B cell (primary cell): ENCODE measurements around the gene GALNT6. TPM values are rescaled to one million over a fixed set of nuclear protein-coding genes. Genes with fewer than 3 reads are reported as not detected.

Experiments
- ATAC-seq: fragments of 200-7000 bp; cut with Tn5 transposase; one replicate; pipeline ENCODE4 v1.10.0; 2021; ENCODE audit warnings: low read depth, mild to moderate bottlenecking, moderate number of reproducible peaks, moderate library complexity
- CTCF ChIA-PET: fragments of 350-600 bp; sonication (Branson Sonifier 250); formaldehyde crosslinking; loops from one replicate; lab custom pipeline; 2021; ENCODE audit warnings: antibody characterized with exemption, inconsistent platforms; lab: Charles Lee
- POLR2A ChIA-PET: fragments of 350-600 bp; sonication (Branson Sonifier 250); formaldehyde crosslinking; loops from one replicate; lab custom pipeline; 2021; ENCODE audit warnings: antibody characterized with exemption; lab: Charles Lee
- DNase-seq: peaks from one replicate; pipeline ENCODE4 v3.0.0; 2013
- H2AFZ ChIP-seq: 2 replicates; pipeline ENCODE4 v1.6.1; 2012; ENCODE audit warnings: mild to moderate bottlenecking, low read depth, low read length; ENCODE audit not compliant: insufficient read depth, poor library complexity, severe bottlenecking
- H3K27ac ChIP-seq, 2 donors: 1 replicate in 1 of 2; 2 replicates in 1 of 2; pipeline ENCODE4 v1.5.1; 2012 to 2013; ENCODE audit warnings: low read length in 2 of 2, mild to moderate bottlenecking in 2 of 2, moderate library complexity in 1 of 2
- H3K27me3 ChIP-seq, 4 experiments: fragments of 200-600 bp in 1 of 4; sonication (generic) in 1 of 4; replicated peaks in 1 of 4; 1 replicate in 2 of 4; 2 replicates in 2 of 4; pipeline versions ENCODE4 v1.6.1 to v1.7.0; 2013 to 2016; ENCODE audit warnings: low read length in 3 of 4, mild to moderate bottlenecking in 2 of 4, mixed read lengths in 1 of 4, moderate library complexity in 1 of 4; ENCODE audit not compliant: insufficient read depth in 4 of 4, control insufficient read depth in 3 of 4; ENCODE audit errors: control extremely low read depth in 1 of 4
- H3K36me3 ChIP-seq, 2 experiments: replicated peaks in 1 of 2; 1 replicate in 1 of 2; 2 replicates in 1 of 2; pipeline versions ENCODE4 v1.6.1 to v1.7.1; 2013; ENCODE audit warnings: low read length in 1 of 2; ENCODE audit not compliant: insufficient read depth in 2 of 2, control insufficient read depth in 1 of 2; ENCODE audit errors: control extremely low read depth in 1 of 2, extremely low read depth in 1 of 2
- H3K4me1 ChIP-seq, 2 donors: fragments of 200-600 bp in 1 of 2; sonication (generic) in 1 of 2; 1 replicate in 1 of 2; 2 replicates in 1 of 2; pipeline versions ENCODE4 v1.5.1 to v1.6.1; 2013 to 2017; ENCODE audit warnings: low read length in 2 of 2; ENCODE audit not compliant: control insufficient read depth in 2 of 2, insufficient read depth in 2 of 2
- H3K4me2 ChIP-seq: replicated peaks from 2 replicates; pipeline ENCODE3; 2012; ENCODE audit warnings: mild to moderate bottlenecking, low read depth, low read length; ENCODE audit not compliant: poor library complexity, severe bottlenecking
- H3K4me3 ChIP-seq, 5 experiments: fragments of 200-600 bp in 1 of 5; sonication (generic) in 1 of 5; 1 replicate in 3 of 5; 2 replicates in 2 of 5; pipeline versions ENCODE4 v1.5.1 to v1.7.0; 2011 to 2016; ENCODE audit warnings: low read length in 4 of 5, mild to moderate bottlenecking in 4 of 5, low read depth in 2 of 5, control low read depth in 1 of 5, moderate library complexity in 1 of 5; ENCODE audit not compliant: insufficient read depth in 1 of 5; ENCODE audit errors: control extremely low read depth in 1 of 5, extremely low read depth in 1 of 5
- H3K79me2 ChIP-seq: fragments of 200-600 bp; sonication (generic); one replicate; pipeline ENCODE4 v1.6.0; 2016; ENCODE audit warnings: low read length; ENCODE audit not compliant: control insufficient read depth, insufficient read depth
- H3K9ac ChIP-seq: fragments of 200-600 bp; sonication (generic); 2 replicates; pipeline ENCODE4 v1.6.1; 2017; ENCODE audit warnings: mild to moderate bottlenecking, low read length, moderate library complexity
- H3K9me3 ChIP-seq, 3 donors: one replicate each; pipeline versions ENCODE4 v1.6.1 to v1.7.1; 2013; ENCODE audit warnings: low read length in 2 of 3; ENCODE audit not compliant: control insufficient read depth in 2 of 3, insufficient read depth in 1 of 3; ENCODE audit errors: control extremely low read depth in 1 of 3
- H4K20me1 ChIP-seq: 2 replicates; pipeline ENCODE4 v1.6.0; 2012; ENCODE audit warnings: mild to moderate bottlenecking, low read length; ENCODE audit not compliant: insufficient read depth, control insufficient read depth, poor library complexity, severe bottlenecking
- H3K27ac Mint-ChIP-seq: one replicate; pipeline ENCODE4 v1.8.0; 2021; ENCODE audit warnings: mixed read lengths
- H3K27me3 Mint-ChIP-seq: one replicate; pipeline ENCODE4 v1.8.0; 2021; ENCODE audit warnings: mixed read lengths
- H3K4me1 Mint-ChIP-seq: one replicate; pipeline ENCODE4 v1.8.0; 2021; ENCODE audit warnings: mixed read lengths
- H3K4me3 Mint-ChIP-seq: one replicate; pipeline ENCODE4 v1.8.0; 2021; ENCODE audit warnings: mixed read lengths
- H3K9me3 Mint-ChIP-seq: one replicate; pipeline ENCODE4 v1.8.0; 2022; ENCODE audit warnings: mixed read lengths; ENCODE audit not compliant: insufficient read depth
- EZH2 ChIP-seq: IDR thresholded peaks from 2 replicates; pipeline ENCODE4 v1.6.1; 2012; ENCODE audit warnings: borderline replicate concordance, low read depth, mild to moderate bottlenecking, moderate library complexity, low read length; ENCODE audit not compliant: insufficient read depth, poor library complexity, severe bottlenecking
- WGBS: methylation state at CpG from one replicate; pipeline ENCODE4 v1.1.5; 2013; ENCODE audit warnings: missing lambda C conversion rate; ENCODE audit not compliant: insufficient coverage; 5-methylcytosine and 5-hydroxymethylcytosine counted together
- intact Hi-C: fragments of 100-400 bp; cut with micrococcal nuclease; formaldehyde crosslinking; loops from one replicate; pipeline ENCODE4 v1.10.0; 2022
- polyA plus RNA-seq: library from polyadenylated mRNA; depleted of rRNA; stranded (reverse); fragments of >200 nt; gene quantifications from 2 replicates; pipeline ENCODE4 v1.2.3, GENCODE V29; 2012
- total RNA-seq, 2 donors: library from RNA; stranded (reverse); fragments of 120-200 nt in 1 of 2; gene quantifications; 1 replicate in 1 of 2; 2 replicates in 1 of 2; pipeline versions ENCODE4 v1.2.3 to v1.2.4, GENCODE V29; 2013 to 2022
- TF ChIP-seq, protein P1 (sequence below): fragments of 200-600 bp; IDR thresholded peaks from one replicate; pipeline ENCODE4 v1.8.0; 2022; ENCODE audit warnings: antibody characterized with exemption, mild to moderate bottlenecking

GALNT6 gene
- total and polyA plus RNA-seq, 2 donors (not counting 1 experiment from before 2014, with no cell fraction given) = 9.0 to 10.3 TPM

DNA sequence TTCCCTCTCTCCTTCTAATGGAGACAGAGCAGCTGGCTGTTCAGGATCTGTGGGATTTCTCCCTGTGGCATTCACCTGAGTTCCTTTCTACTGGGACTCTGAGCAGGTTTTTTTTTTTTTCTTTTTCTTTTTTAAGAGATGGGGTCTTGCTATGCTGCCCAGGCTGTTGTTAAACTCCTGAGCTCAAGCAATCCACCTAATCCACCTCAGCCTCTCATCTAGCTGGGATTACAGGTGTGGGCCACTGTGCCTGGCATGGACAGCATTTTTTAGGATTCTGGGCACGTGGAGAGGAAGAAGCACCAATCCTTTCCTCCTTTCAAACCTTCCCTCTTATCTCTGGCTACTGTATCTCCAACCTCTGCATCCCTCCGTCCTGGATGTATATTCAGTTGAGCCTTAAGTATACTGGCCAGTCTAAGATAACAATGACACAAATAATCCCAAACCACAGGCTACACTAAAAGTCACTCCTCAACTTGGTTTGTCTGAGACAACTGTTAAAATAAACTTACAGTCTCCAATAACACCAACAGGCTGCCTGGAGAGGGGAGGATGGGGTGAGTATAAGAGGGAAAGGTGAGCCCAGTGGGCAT, 28.4 kb downstream of the GALNT6 start:
- Mint-ChIP-seq H3K9me3 (no peaks in the 10 kb centered on the region), H3K27me3 (no peaks in the 10 kb centered on the region), H3K27ac (no peak overlapping the region), H3K4me1 (peaks cover 40% of the 10 kb centered on the region), H3K4me3 (no peak overlapping the region)
- no peak overlapping the region for H3K4me2 ChIP-seq
- H3K27me3 ChIP-seq = no peaks in the 10 kb centered on the region
- H3K79me2 ChIP-seq = peaks cover 28% of the 10 kb centered on the region
- POLR2A ChIA-PET = interaction anchor here (0.7 kb wide), 1 partner anchor 282 kb away, joined by 3 read pairs; no protein-coding TSS in a partner anchor
- H3K9me3 ChIP-seq = peaks cover 0 to 7% (median 0%) of the 10 kb centered on the region in 3 donors
- intact Hi-C loops = no loop called here
- no peak overlapping the region for H2AFZ ChIP-seq
- no peak for DNase-seq
- H4K20me1 ChIP-seq = no peaks in the 10 kb centered on the region
- H3K4me3 ChIP-seq = no peak overlapping the region
- no peak overlapping the region for H3K27ac ChIP-seq
- ATAC-seq = no peak
- CTCF ChIA-PET = interaction anchor here (1.0 to 3.3 kb wide), 2 partner anchors 11 to 22 kb away, joined by 3 to 12 read pairs; no protein-coding TSS in a partner anchor
- 100% methylated on average over 1 of the region's 2 CpGs for WGBS
- no peak overlapping the region for H3K9ac ChIP-seq
- TF ChIP-seq, protein P1, sequence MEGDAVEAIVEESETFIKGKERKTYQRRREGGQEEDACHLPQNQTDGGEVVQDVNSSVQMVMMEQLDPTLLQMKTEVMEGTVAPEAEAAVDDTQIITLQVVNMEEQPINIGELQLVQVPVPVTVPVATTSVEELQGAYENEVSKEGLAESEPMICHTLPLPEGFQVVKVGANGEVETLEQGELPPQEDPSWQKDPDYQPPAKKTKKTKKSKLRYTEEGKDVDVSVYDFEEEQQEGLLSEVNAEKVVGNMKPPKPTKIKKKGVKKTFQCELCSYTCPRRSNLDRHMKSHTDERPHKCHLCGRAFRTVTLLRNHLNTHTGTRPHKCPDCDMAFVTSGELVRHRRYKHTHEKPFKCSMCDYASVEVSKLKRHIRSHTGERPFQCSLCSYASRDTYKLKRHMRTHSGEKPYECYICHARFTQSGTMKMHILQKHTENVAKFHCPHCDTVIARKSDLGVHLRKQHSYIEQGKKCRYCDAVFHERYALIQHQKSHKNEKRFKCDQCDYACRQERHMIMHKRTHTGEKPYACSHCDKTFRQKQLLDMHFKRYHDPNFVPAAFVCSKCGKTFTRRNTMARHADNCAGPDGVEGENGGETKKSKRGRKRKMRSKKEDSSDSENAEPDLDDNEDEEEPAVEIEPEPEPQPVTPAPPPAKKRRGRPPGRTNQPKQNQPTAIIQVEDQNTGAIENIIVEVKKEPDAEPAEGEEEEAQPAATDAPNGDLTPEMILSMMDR = no peak
- no peak for TF ChIP-seq EZH2
- H3K4me1 ChIP-seq = peaks cover 31 to 49% of the 10 kb centered on the region in 2 donors
- peaks cover 0 to 38% of the 10 kb centered on the region in 2 experiments for H3K36me3 ChIP-seq

DNA sequence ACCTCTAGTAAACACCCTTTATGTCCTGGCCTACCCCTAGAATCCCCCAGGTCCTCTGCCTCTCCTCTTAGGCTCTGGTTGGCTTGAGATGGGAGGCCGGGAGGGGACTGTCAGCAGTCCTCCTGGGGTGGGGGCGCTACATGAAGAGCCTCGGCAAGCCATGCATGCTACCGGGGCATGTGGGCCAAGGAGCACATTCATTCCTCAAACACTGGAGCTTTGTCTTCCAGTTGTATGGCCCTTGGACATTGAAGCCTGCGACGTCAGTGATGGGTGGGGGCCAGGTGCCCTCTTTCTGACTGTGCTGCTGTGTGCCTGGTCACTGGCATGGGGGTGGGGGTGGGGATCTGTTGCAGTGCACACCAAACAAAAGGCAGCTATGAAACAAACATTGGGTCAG, 28.9 kb downstream of the GALNT6 start:
- Mint-ChIP-seq H3K9me3 (no peaks in the 10 kb centered on the region), H3K4me3 (no peak overlapping the region), H3K27me3 (no peaks in the 10 kb centered on the region), H3K27ac (no peak overlapping the region), H3K4me1 (peaks cover 41% of the 10 kb centered on the region)
- peaks cover 0 to 7% (median 0%) of the 10 kb centered on the region in 3 donors for H3K9me3 ChIP-seq
- no peaks in the 10 kb centered on the region for H4K20me1 ChIP-seq
- TF ChIP-seq EZH2 = no peak
- TF ChIP-seq, protein P1 = no peak
- ChIA-PET POLR2A (no interaction called here), CTCF (interaction anchor here (1.0 to 3.3 kb wide), 4 partner anchors 10 to 99 kb away, joined by 3 to 12 read pairs (median 6); no protein-coding TSS in a partner anchor)
- H3K4me1 ChIP-seq = peaks cover 31 to 49% of the 10 kb centered on the region in 2 donors
- ATAC-seq (no peak), DNase-seq (no peak)
- H3K4me2 ChIP-seq = no peak overlapping the region
- no peaks in the 10 kb centered on the region for H3K27me3 ChIP-seq
- no peak overlapping the region for H3K9ac ChIP-seq
- H3K27ac ChIP-seq = no peak overlapping the region
- no peak overlapping the region for H3K4me3 ChIP-seq
- H3K79me2 ChIP-seq = peaks cover 23% of the 10 kb centered on the region
- no peak overlapping the region for H2AFZ ChIP-seq
- intact Hi-C loops = no loop called here
- peaks cover 0 to 38% of the 10 kb centered on the region in 2 experiments for H3K36me3 ChIP-seq
- 100% methylated on average over 5 of the region's 6 CpGs for WGBS
